OCI-LY3 (cell line): ENCODE data around the gene DNAJC13.

Experiments used
- H2AFZ ChIP-seq: fragments of 200-600, 300-600 bp; shearing (Covaris generic); 2 replicates; pipeline ENCODE4 v1.6.0; 2014; ENCODE audit warnings: antibody characterized with exemption, low read depth, low read length
- H3K27ac ChIP-seq: fragments of 200-600, 300-600 bp; sonication (generic); 2 replicates; pipeline ENCODE4 v1.5.1; 2014; ENCODE audit warnings: mild to moderate bottlenecking, low read length, moderate library complexity, mixed read lengths
- H3K27me3 ChIP-seq: fragments of 200-600, 300-600 bp; sonication (generic); 2 replicates; pipeline ENCODE4 v1.6.1; 2014; ENCODE audit warnings: low read depth, low read length, mixed read lengths
- H3K36me3 ChIP-seq: fragments of 200-600, 300-600 bp; sonication (generic); replicated peaks from 2 replicates; pipeline ENCODE3; 2014; ENCODE audit warnings: low read depth, low read length, mixed read lengths
- H3K4me1 ChIP-seq: fragments of 300-600, 200-600 bp; sonication (generic); 2 replicates; pipeline ENCODE4 v1.6.1; 2014; ENCODE audit warnings: low read length, mixed read lengths
- H3K4me2 ChIP-seq: fragments of 200-600, 300-600 bp; sonication (generic); 2 replicates; pipeline ENCODE4 v1.6.1; 2014; ENCODE audit warnings: low read length, mixed read lengths
- H3K4me3 ChIP-seq: fragments of 300-600, 200-600 bp; sonication (generic); 2 replicates; pipeline ENCODE4 v1.5.1; 2014; ENCODE audit warnings: antibody characterized with exemption, mild to moderate bottlenecking, low read length, moderate library complexity
- H3K79me2 ChIP-seq: fragments of 300-600, 200-600 bp; shearing (Covaris generic); 2 replicates; pipeline ENCODE4 v1.6.1; 2014; ENCODE audit warnings: mild to moderate bottlenecking, low read length, mixed read lengths
- H3K9ac ChIP-seq: fragments of 300-600, 200-600 bp; shearing (Covaris generic); 2 replicates; pipeline ENCODE4 v1.6.0; 2014; ENCODE audit warnings: mild to moderate bottlenecking, low read length, moderate library complexity
- H3K9me3 ChIP-seq: fragments of 200-600, 300-600 bp; shearing (Covaris generic); 2 replicates; pipeline ENCODE4 v1.6.1; 2014; ENCODE audit warnings: low read length, mixed read lengths; ENCODE audit not compliant: insufficient read depth
- H4K20me1 ChIP-seq: fragments of 200-600, 300-600 bp; sonication (generic); 2 replicates; pipeline ENCODE4 v1.6.1; 2016; ENCODE audit warnings: low read length, mixed read lengths; ENCODE audit not compliant: insufficient read depth
- CTCF ChIP-seq: fragments of 200-600, 300-600 bp; sonication (generic); IDR thresholded peaks from 2 replicates; pipeline ENCODE4 v1.5.1; 2014; ENCODE audit warnings: antibody characterized with exemption, low read length, low read depth
- EZH2phosphoT487 ChIP-seq: fragments of 200-600 bp; shearing (Covaris generic); IDR thresholded peaks from 2 replicates; pipeline ENCODE4 v1.6.1; 2018; ENCODE audit warnings: antibody characterized with exemption, mixed run types, low read depth

The DNAJC13 gene

GRCh38 chr3:132587401-132587800 is 170.1 kb downstream of the DNAJC13 start:
- Histone ChIP-seq H3K27ac (no peak overlapping the region), H2AFZ (no peak overlapping the region), H3K4me3 (no peak overlapping the region), H3K4me2 (no peak overlapping the region), H4K20me1 (no peaks in the 10 kb centered on the region), H3K36me3 (no peaks in the 10 kb centered on the region), H3K9me3 (no peaks in the 10 kb centered on the region), H3K27me3 (no peaks in the 10 kb centered on the region), H3K4me1 (no peaks in the 10 kb centered on the region), H3K9ac (no peak overlapping the region), H3K79me2 (no peaks in the 10 kb centered on the region)
- no peak for TF ChIP-seq EZH2phosphoT487
- no peak for TF ChIP-seq CTCF
